Peyer's patch (tissue), 4 donors: ENCODE measurements around the gene CDH23.

ENCODE experiments used
- CTCF ChIP-seq, 6 experiments: fragments of 450-650 bp in 4 of 6; fragments of 200-600 bp in 2 of 6; sonication (generic) in 1 of 6; IDR thresholded peaks; one replicate each; pipeline ENCODE4 v1.5.1; 2017 to 2019; ENCODE audit warnings: antibody characterized with exemption in 6 of 6, mild to moderate bottlenecking in 3 of 6, moderate library complexity in 1 of 6
- POLR2A ChIP-seq, 2 donors: fragments of 450-650 bp; IDR thresholded peaks; one replicate each; pipeline ENCODE4 v1.5.1; 2017; ENCODE audit warnings: antibody characterized with exemption in 2 of 2, mild to moderate bottlenecking in 2 of 2, moderate library complexity in 2 of 2

- TF ChIP-seq CTCF (IDR thresholded peaks at IDR 0.05), result no peak
- TF ChIP-seq POLR2A (IDR thresholded peaks at IDR 0.05), result no peak
Measured at GRCh38 chr10:71637305-71637704, 240.6 kb downstream of the CDH23 start.
